Gastroesophageal sphincter (tissue), 4 donors: ENCODE measurements around the gene SNCG. TPM values are rescaled to one million over a fixed set of nuclear protein-coding genes. Genes with fewer than 3 reads are reported as not detected.

Experiments
- ATAC-seq: fragments of 150-250 bp; one replicate; pipeline ENCODE4 v1.9.1; 2016; ENCODE audit warnings: mild to moderate bottlenecking, moderate library complexity
- H3K27ac ChIP-seq, 4 donors: fragments of 200-600 bp; sonication (generic) in 3 of 4; 1 replicate in 3 of 4; 2 replicates in 1 of 4; pipeline ENCODE4 v1.5.1; 2016 to 2019
- H3K27me3 ChIP-seq: fragments of 200-600 bp; sonication (generic); one replicate; pipeline ENCODE4 v1.5.1; 2019
- H3K36me3 ChIP-seq, 2 donors: fragments of 200-600 bp; sonication (generic); one replicate each; pipeline ENCODE4 v1.5.1; 2019; ENCODE audit warnings: control low read depth in 1 of 2
- H3K4me1 ChIP-seq, 3 donors: fragments of 200-600 bp; sonication (generic); 1 replicate in 2 of 3; 2 replicates in 1 of 3; pipeline ENCODE4 v1.5.1; 2016 to 2019; ENCODE audit warnings: control low read depth in 2 of 3
- H3K4me3 ChIP-seq, 2 donors: fragments of 200-600 bp; sonication (generic); one replicate each; pipeline ENCODE4 v1.5.1; 2019; ENCODE audit warnings: mild to moderate bottlenecking in 1 of 2, moderate library complexity in 1 of 2
- H3K9me3 ChIP-seq, 3 donors: fragments of 200-600 bp; sonication (generic); one replicate each; pipeline ENCODE4 v1.5.1; 2017 to 2019; ENCODE audit warnings: control low read depth in 2 of 3
- EP300 ChIP-seq: sonication (generic); formaldehyde crosslinking; IDR thresholded peaks from one replicate; pipeline ENCODE4 v1.6.1; 2017; ENCODE audit warnings: antibody characterized with exemption, mild to moderate bottlenecking
- POLR2A ChIP-seq, 2 donors: fragments of 450-650 bp; IDR thresholded peaks; one replicate each; pipeline ENCODE4 v1.6.1; 2017; ENCODE audit warnings: antibody characterized with exemption in 2 of 2, mild to moderate bottlenecking in 2 of 2, moderate library complexity in 1 of 2
- POLR2AphosphoS5 ChIP-seq: sonication (generic); formaldehyde crosslinking; IDR thresholded peaks from one replicate; pipeline ENCODE4 v1.6.1; 2017; ENCODE audit warnings: antibody characterized with exemption
- WGBS, 2 donors: methylation state at CpG; one replicate each; pipeline ENCODE4 v1.1.5; 2018; ENCODE audit warnings: low coverage in 1 of 2; 5-methylcytosine and 5-hydroxymethylcytosine counted together
- total RNA-seq, 4 donors: library from RNA; depleted of rRNA; stranded (reverse); fragments of >200 nt; gene quantifications; one replicate each; pipeline ENCODE4 v1.1.0, GENCODE V29; 2016
- TF ChIP-seq, protein P1 (sequence below), 4 experiments: fragments of 200-600 bp in 2 of 4; fragments of 450-650 bp in 2 of 4; sonication (generic) in 1 of 4; IDR thresholded peaks; one replicate each; pipeline ENCODE4 v1.5.1; 2017 to 2019; ENCODE audit warnings: antibody characterized with exemption in 4 of 4, mild to moderate bottlenecking in 2 of 4, moderate library complexity in 2 of 4

SNCG gene
- total RNA-seq, 4 donors from 2014 or later = 12.8 to 102 (median 33.7) TPM

DNA sequence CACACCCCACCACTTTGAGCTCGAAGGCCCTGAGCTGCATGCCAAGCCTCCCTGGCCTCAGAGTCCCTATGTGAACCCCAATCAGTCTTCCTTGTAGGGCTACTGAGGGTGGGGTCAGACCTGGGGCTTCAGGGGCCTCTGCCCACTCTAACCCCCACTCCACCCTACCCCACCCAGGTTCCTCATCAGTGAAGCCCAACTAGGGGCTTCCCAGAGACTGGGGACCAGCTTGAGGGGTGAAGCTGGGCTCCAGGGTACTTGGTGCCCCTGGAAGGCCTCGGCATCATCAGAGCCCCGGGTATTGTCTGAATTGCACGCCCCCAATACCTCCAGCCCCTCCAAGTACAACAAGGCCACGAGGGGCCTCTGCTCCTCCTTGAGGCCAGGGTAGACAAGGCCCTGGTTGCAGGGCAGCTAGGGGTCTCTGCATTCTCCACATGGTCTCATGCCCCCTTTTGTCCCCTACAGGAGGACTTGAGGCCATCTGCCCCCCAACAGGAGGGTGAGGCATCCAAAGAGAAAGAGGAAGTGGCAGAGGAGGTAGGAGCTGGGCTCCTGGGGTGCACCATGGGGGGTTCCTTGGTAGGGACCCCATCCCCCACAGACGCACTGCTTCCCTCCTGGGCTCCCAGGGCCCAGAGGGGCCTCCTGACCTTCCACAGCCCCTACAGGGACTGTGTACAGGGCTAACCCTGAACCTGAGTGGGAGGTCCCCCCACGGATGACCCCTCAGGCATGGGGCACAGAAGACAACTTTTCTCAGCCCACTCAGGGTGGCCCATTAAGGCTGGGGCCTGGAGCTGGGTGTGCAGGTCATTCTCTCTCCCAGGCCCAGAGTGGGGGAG is 4.0 kb downstream of the SNCG start:
- no peaks in the 10 kb centered on the region for H3K36me3 ChIP-seq
- H3K27me3 ChIP-seq = no peaks in the 10 kb centered on the region
- peaks cover 0 to 70% (median 35%) of the 10 kb centered on the region in 3 donors for H3K4me1 ChIP-seq
- ATAC-seq = no peak
- no peak overlapping the region for H3K4me3 ChIP-seq
- no peak overlapping the region for H3K27ac ChIP-seq
- 90% methylated on average over 2 of the region's 7 CpGs; no CpG with 5 or more reads in 1 of the 2 donors for WGBS, 2 donors
- H3K9me3 ChIP-seq = no peaks in the 10 kb centered on the region
- TF ChIP-seq EP300 = no peak
- TF ChIP-seq, protein P1, sequence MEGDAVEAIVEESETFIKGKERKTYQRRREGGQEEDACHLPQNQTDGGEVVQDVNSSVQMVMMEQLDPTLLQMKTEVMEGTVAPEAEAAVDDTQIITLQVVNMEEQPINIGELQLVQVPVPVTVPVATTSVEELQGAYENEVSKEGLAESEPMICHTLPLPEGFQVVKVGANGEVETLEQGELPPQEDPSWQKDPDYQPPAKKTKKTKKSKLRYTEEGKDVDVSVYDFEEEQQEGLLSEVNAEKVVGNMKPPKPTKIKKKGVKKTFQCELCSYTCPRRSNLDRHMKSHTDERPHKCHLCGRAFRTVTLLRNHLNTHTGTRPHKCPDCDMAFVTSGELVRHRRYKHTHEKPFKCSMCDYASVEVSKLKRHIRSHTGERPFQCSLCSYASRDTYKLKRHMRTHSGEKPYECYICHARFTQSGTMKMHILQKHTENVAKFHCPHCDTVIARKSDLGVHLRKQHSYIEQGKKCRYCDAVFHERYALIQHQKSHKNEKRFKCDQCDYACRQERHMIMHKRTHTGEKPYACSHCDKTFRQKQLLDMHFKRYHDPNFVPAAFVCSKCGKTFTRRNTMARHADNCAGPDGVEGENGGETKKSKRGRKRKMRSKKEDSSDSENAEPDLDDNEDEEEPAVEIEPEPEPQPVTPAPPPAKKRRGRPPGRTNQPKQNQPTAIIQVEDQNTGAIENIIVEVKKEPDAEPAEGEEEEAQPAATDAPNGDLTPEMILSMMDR (IDR thresholded peaks at IDR 0.05) = no peak
- TF ChIP-seq POLR2A (IDR thresholded peaks at IDR 0.05) = no peak
- TF ChIP-seq POLR2AphosphoS5 = no peak

DNA sequence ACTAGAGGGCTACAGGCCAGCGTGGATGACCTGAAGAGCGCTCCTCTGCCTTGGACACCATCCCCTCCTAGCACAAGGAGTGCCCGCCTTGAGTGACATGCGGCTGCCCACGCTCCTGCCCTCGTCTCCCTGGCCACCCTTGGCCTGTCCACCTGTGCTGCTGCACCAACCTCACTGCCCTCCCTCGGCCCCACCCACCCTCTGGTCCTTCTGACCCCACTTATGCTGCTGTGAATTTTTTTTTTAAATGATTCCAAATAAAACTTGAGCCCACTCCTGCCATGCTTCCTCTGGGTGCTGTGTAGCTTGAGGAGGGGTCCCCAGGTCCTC is 4.5 kb downstream of the SNCG start:
- no peak for ATAC-seq
- TF ChIP-seq POLR2A (IDR thresholded peaks at IDR 0.05) = no peak
- TF ChIP-seq POLR2AphosphoS5 = no peak
- no peak for TF ChIP-seq EP300
- TF ChIP-seq, protein P1 (IDR thresholded peaks at IDR 0.05) = no peak
- H3K4me3 ChIP-seq = no peak overlapping the region
- WGBS, 2 donors = 92% methylated on average over 2 of the region's 7 CpGs; no CpG with 5 or more reads in 1 of the 2 donors
- H3K27me3 ChIP-seq = no peaks in the 10 kb centered on the region
- no peaks in the 10 kb centered on the region for H3K36me3 ChIP-seq
- peaks cover 0 to 70% (median 41%) of the 10 kb centered on the region in 3 donors for H3K4me1 ChIP-seq
- H3K27ac ChIP-seq = no peak overlapping the region
- no peaks in the 10 kb centered on the region for H3K9me3 ChIP-seq

DNA sequence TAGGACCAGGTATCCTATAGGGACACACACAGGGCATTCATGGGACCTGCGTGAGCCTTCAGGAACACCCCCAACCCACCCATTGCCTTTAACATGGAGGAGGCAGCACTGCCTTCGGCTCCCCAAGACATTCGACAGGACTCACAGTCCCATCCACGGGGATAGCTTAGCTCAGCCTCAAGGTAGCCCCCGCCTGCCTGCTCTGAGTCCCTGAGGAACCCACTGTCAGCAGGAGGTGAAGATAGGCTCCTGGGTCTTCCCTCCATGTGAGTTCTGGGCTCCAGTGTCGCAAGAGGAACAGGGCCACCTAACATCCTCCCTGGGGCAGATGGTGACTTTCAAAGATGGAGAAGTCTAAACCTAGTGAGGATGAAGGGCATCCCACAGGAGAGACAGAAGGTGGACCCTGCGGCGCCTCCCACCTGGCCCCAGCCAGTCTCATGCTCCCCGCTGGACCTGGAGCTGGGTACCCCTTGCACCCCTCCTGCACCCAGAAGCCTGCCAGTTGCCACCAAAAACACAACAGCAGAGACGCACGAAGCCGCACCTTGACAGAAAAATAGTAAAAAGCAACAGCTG is 5.0 kb downstream of the SNCG start:
- no peaks in the 10 kb centered on the region for H3K27me3 ChIP-seq
- H3K36me3 ChIP-seq = no peaks in the 10 kb centered on the region
- no peak for ATAC-seq
- no peak overlapping the region for H3K4me3 ChIP-seq
- H3K4me1 ChIP-seq = peaks cover 0 to 70% (median 38%) of the 10 kb centered on the region in 3 donors
- no peak overlapping the region for H3K27ac ChIP-seq
- WGBS, 2 donors = 93% methylated on average over 4 of the region's 12 CpGs; no CpG with 5 or more reads in 1 of the 2 donors
- no peaks in the 10 kb centered on the region for H3K9me3 ChIP-seq
- no peak for TF ChIP-seq POLR2AphosphoS5
- TF ChIP-seq EP300 = no peak
- no peak for TF ChIP-seq POLR2A (IDR thresholded peaks at IDR 0.05)

DNA sequence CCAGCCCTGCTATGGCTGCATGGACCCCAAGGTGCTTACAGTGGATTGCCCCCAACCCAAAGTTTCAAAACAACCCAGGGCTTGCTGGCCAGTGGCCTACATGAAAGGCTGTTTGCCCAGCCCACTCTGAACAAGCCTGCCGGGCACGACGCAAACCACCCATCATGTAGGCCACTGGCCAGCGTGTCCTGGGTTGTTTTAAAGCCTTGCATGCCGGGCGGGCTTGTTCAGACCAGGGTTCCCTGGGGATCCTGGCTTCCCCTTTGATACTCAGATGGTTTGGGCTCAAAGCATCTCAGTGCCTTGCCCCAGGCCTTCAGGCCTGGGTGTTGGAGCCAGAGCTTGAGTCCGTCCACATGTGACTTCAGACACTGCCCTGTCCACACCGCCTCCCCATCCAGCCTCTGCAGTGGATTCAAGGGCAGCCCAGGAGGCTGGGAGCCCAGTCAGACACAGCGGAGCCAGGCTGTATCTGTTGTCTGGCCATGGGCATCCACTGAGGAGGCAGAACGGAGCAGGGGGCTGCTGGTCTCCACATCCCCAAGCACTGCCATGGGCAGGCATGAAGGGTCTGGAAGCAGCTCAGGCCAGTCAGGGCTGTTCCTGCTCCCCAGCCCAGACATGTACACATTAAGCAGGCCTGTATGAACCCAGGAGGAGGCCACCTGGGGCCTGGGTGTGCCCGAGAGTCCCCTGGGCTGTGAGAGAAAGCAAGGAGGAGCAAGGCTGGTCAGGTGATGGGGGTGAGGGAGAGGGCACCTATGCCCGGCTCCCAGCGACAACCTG is 5.9 kb downstream of the SNCG start:
- Histone ChIP-seq H3K36me3 (no peaks in the 10 kb centered on the region), H3K27me3 (no peaks in the 10 kb centered on the region), H3K27ac (peak overlapping the region in 2 of 4 donors; percentile 5 to 27), H3K9me3 (no peaks in the 10 kb centered on the region), H3K4me1 (peaks cover 0 to 70% (median 32%) of the 10 kb centered on the region in 3 donors), H3K4me3 (no peak overlapping the region)
- WGBS, 2 donors = 75% methylated on average over 2 to 4 of the region's 13 CpGs
- ATAC-seq = no peak
- TF ChIP-seq POLR2A (IDR thresholded peaks at IDR 0.05) (no peak), EP300 (no peak), POLR2AphosphoS5 (no peak)
- TF ChIP-seq, protein P1 (IDR thresholded peaks at IDR 0.05) = no peak

DNA sequence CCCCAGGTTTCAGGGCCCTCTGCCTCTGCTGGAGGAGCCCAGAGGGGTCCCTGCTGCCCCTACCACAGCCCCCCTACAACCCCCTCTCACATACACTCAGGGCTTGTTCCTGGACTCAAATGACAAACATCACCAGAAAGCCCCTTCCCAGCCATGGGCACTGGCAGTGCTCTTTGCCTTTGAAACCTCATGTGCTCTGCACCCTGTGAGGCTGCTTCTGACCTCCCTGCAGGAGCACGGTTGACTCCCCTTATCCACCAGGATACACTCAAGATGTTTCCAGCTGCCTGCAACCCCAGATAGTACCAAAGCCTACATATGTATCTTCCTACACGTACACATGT is 6.4 kb downstream of the SNCG start:
- H3K4me3 ChIP-seq = no peak overlapping the region
- TF ChIP-seq EP300 (no peak), POLR2A (IDR thresholded peaks at IDR 0.05) (no peak), POLR2AphosphoS5 (no peak)
- TF ChIP-seq, protein P1 (IDR thresholded peaks at IDR 0.05) = no peak
- ATAC-seq = no peak
- no peaks in the 10 kb centered on the region for H3K9me3 ChIP-seq
- H3K27ac ChIP-seq = peak overlapping the region in 2 of 4 donors; percentile 5 to 27
- 80% methylated on average over 1 of the region's 2 CpGs; no CpG with 5 or more reads in 1 of the 2 donors for WGBS, 2 donors
- H3K27me3 ChIP-seq = no peaks in the 10 kb centered on the region
- H3K4me1 ChIP-seq = peaks cover 0 to 70% (median 34%) of the 10 kb centered on the region in 3 donors
- H3K36me3 ChIP-seq = no peaks in the 10 kb centered on the region
